ENCODE results near the gene USP6.

DNA sequence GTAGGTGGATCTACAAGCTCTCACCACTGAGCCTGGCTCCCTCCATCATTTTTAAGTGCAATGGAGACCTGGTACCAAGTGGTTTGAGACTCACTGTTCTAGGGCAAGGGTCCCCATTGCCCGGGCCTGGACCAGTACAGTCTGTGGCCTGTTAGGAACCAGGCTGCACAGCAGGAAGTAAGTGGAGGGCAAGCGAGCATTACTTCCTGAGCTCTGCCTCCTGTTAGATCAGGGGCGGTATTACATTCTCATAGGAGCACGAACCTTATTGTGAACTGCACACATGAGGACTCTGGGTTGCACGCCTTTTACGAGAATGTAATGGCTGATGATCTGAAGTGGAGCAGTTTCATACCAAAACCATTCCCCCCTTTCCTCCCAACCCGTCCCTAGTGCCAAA lies 82.6 kb downstream of the USP6 start:
- TF ChIP-seq, protein P1, sequence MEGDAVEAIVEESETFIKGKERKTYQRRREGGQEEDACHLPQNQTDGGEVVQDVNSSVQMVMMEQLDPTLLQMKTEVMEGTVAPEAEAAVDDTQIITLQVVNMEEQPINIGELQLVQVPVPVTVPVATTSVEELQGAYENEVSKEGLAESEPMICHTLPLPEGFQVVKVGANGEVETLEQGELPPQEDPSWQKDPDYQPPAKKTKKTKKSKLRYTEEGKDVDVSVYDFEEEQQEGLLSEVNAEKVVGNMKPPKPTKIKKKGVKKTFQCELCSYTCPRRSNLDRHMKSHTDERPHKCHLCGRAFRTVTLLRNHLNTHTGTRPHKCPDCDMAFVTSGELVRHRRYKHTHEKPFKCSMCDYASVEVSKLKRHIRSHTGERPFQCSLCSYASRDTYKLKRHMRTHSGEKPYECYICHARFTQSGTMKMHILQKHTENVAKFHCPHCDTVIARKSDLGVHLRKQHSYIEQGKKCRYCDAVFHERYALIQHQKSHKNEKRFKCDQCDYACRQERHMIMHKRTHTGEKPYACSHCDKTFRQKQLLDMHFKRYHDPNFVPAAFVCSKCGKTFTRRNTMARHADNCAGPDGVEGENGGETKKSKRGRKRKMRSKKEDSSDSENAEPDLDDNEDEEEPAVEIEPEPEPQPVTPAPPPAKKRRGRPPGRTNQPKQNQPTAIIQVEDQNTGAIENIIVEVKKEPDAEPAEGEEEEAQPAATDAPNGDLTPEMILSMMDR (conservative IDR thresholded peaks at IDR 0.05; ENCODE audit: low read depth, low read length) = no peak
- TF ChIP-seq POLR2A (IDR thresholded peaks at IDR 0.05; ENCODE audit: low read depth, low read length) = no peak
- no peak for TF ChIP-seq MXI1 (IDR thresholded peaks at IDR 0.05; ENCODE audit: borderline replicate concordance, low read depth, low read length)
- no peak for TF ChIP-seq SMC3 (IDR thresholded peaks at IDR 0.05; ENCODE audit: low read depth, low read length)
- TF ChIP-seq BHLHE40 (IDR thresholded peaks at IDR 0.05; ENCODE audit: low read depth, low read length) = no peak
- no peak for TF ChIP-seq RAD21 (IDR thresholded peaks at IDR 0.05; ENCODE audit: low read length)
- no peak for TF ChIP-seq RFX5 (IDR thresholded peaks at IDR 0.05; ENCODE audit: low read depth, low read length)
- no peak for TF ChIP-seq RCOR1 (IDR thresholded peaks at IDR 0.05; ENCODE audit: insufficient replicate concordance, low read length)

Measured in IMR-90 (cell line).